ENCODE results near the gene ARHGEF17. TPM values are rescaled to one million over a fixed set of nuclear protein-coding genes. Genes with fewer than 3 reads are reported as not detected.

Gene ARHGEF17
- total and polyA plus RNA-seq, 2 of the 13 experiments (the other 11 are each of a cell fraction or from before 2014, with no cell fraction given) = 10.7 to 28.8 TPM

GRCh38 chr11:73386546-73386945 lies 78.5 kb downstream of the ARHGEF17 start (continued):
- TF ChIP-seq ZHX2 (IDR thresholded peaks at IDR 0.05; ENCODE audit: low read depth) (no peak), ZHX2 (CRISPR knock-in tag; IDR thresholded peaks at IDR 0.05; ENCODE audit: borderline replicate concordance) (no peak), ETS1 (CRISPR knock-in tag; IDR thresholded peaks at IDR 0.05) (no peak), SRF (IDR thresholded peaks at IDR 0.05; ENCODE audit: low read depth, low read length) (no peak)

- H3K4me2 ChIP-seq (ENCODE audit: low read depth, low read length) = no peak overlapping the region
- no peaks in the 10 kb centered on the region for H3K27me3 ChIP-seq (ENCODE audit: control insufficient read depth in 1 of 2, insufficient read depth in 2 of 2, low read length in 2 of 2)
- no peak overlapping the region for H3K27ac ChIP-seq (ENCODE audit: extremely low read length, insufficient read depth, low read length)
- in situ Hi-C loops (cut with HindIII; ENCODE audit: extremely low pct_ligation_motif_present, low pct_unique_long_range_greater_than_20kb) (no loop called here), intact Hi-C loops (cut with micrococcal nuclease; ENCODE audit: unreplicated experiment) (no loop called here)
- no peak overlapping the region for H3K4me3 ChIP-seq (replicated peaks in 1 of 3; ENCODE audit: insufficient read depth in 1 of 3, low read depth in 2 of 3, low read length in 3 of 3)
- ATAC-seq (no peak), FAIRE-seq (no peak), DNase-seq (ENCODE audit: low spot score) (no peak)
- peaks cover 8% of the 10 kb centered on the region for H3K79me2 ChIP-seq (ENCODE audit: insufficient read depth, low read length)
- peaks cover 16% of the 10 kb centered on the region for H3K4me1 ChIP-seq (ENCODE audit: insufficient read depth, low read length)
- H3K36me3 ChIP-seq (replicated peaks in 1 of 2; ENCODE audit: control insufficient read depth in 1 of 2, insufficient read depth in 2 of 2, low read length in 2 of 2) = 0 out of 5 replicates have a peak, but pooled peaks cover 0 to 6% of the 10 kb centered on the region in 2 experiments
- TF ChIP-seq IKZF1 (IDR thresholded peaks at IDR 0.05) (no peak), JUND (CRISPR knock-in tag; IDR thresholded peaks at IDR 0.05) (no peak), PHF8 (CRISPR knock-in tag; IDR thresholded peaks at IDR 0.05) (no peak), ELK4 (CRISPR knock-in tag; IDR thresholded peaks at IDR 0.05; ENCODE audit: borderline replicate concordance) (no peak), ATAD3A (CRISPR knock-in tag; IDR thresholded peaks at IDR 0.05) (no peak)
- no peak overlapping the region for H2AFZ ChIP-seq (ENCODE audit: low read length)
- H3K9ac ChIP-seq (ENCODE audit: insufficient read depth, low read depth, low read length) = no peak overlapping the region
- no peaks in the 10 kb centered on the region for H4K20me1 ChIP-seq (ENCODE audit: insufficient read depth, low read length)
- 88% methylated on average over 14 of the region's 21 CpGs for WGBS (ENCODE audit: low lambda C conversion rate)
- ChIA-PET POLR2A (no interaction called here), CTCF (ENCODE audit: low intra/inter-chr PET ratio, low total read pairs) (no interaction called here)
- BruUV-seq (replicated peaks) = no TSS peak
- no peaks in the 10 kb centered on the region for H3K9me3 ChIP-seq (ENCODE audit: low read length)
These were observed 79.7 kb downstream of the ARHGEF17 start for GRCh38 chr11:73387594-73388264.

Data from HepG2 (cell line).